ENCODE measurements around the gene APOB. TPM values are rescaled to one million over a fixed set of nuclear protein-coding genes. Genes with fewer than 3 reads are reported as not detected.

APOB gene
- total RNA-seq, 3 donors from 2014 or later: 3.2 to 5.6 (median 4.3) TPM

- TF ChIP-seq CTCF (IDR thresholded peaks at IDR 0.05) (no peak), POLR2A (IDR thresholded peaks at IDR 0.05) (no peak), POLR2AphosphoS5 (IDR thresholded peaks at IDR 0.05) (no peak)
- Histone ChIP-seq H3K27ac (no peak overlapping the region), H3K4me3 (no peak overlapping the region), H3K27me3 (no peaks in the 10 kb centered on the region), H3K36me3 (no peaks in the 10 kb centered on the region), H3K4me1 (no peaks in the 10 kb centered on the region), H3K9me3 (no peaks in the 10 kb centered on the region)
- DNase-seq (ENCODE audit: low spot score in 2 of 2): no peak
- intact Hi-C loops (cut with DNase I; ENCODE audit: low total_unique reads): no loop called here
Measured at GRCh38 chr2:21034156-21034971, 9.5 kb downstream of the APOB start.

GRCh38 chr2:21033237-21034155 is 10.4 kb downstream of the APOB start:
- intact Hi-C loops (cut with DNase I; ENCODE audit: low total_unique reads): no loop called here
- Histone ChIP-seq H3K27me3 (no peaks in the 10 kb centered on the region), H3K4me1 (no peaks in the 10 kb centered on the region), H3K27ac (no peak overlapping the region), H3K36me3 (no peaks in the 10 kb centered on the region), H3K9me3 (no peaks in the 10 kb centered on the region), H3K4me3 (no peak overlapping the region)
- TF ChIP-seq CTCF (IDR thresholded peaks at IDR 0.05) (no peak), POLR2AphosphoS5 (IDR thresholded peaks at IDR 0.05) (no peak), POLR2A (IDR thresholded peaks at IDR 0.05) (no peak)
- DNase-seq (ENCODE audit: low spot score in 2 of 2): no peak

GRCh38 chr2:21032338-21033236 is 11.3 kb downstream of the APOB start:
- DNase-seq (ENCODE audit: low spot score in 2 of 2): no peak
- TF ChIP-seq CTCF (IDR thresholded peaks at IDR 0.05) (no peak), POLR2AphosphoS5 (IDR thresholded peaks at IDR 0.05) (no peak), POLR2A (IDR thresholded peaks at IDR 0.05) (no peak)
- Histone ChIP-seq H3K27me3 (no peaks in the 10 kb centered on the region), H3K36me3 (no peaks in the 10 kb centered on the region), H3K9me3 (no peaks in the 10 kb centered on the region), H3K4me1 (no peaks in the 10 kb centered on the region), H3K27ac (no peak overlapping the region), H3K4me3 (no peak overlapping the region)
- intact Hi-C loops (cut with DNase I; ENCODE audit: low total_unique reads): no loop called here

- no peak overlapping the region for H3K27ac ChIP-seq
- no peaks in the 10 kb centered on the region for H3K9me3 ChIP-seq
- no peaks in the 10 kb centered on the region for H3K27me3 ChIP-seq
- intact Hi-C loops (cut with DNase I; ENCODE audit: low total_unique reads): no loop called here
- no peaks in the 10 kb centered on the region for H3K36me3 ChIP-seq
- no peaks in the 10 kb centered on the region for H3K4me1 ChIP-seq
- DNase-seq (ENCODE audit: low spot score in 2 of 2): no peak
- no peak for TF ChIP-seq CTCF (IDR thresholded peaks at IDR 0.05)
- TF ChIP-seq POLR2A (IDR thresholded peaks at IDR 0.05): no peak
- no peak for TF ChIP-seq POLR2AphosphoS5 (IDR thresholded peaks at IDR 0.05)
- H3K4me3 ChIP-seq: no peak overlapping the region
Measured at GRCh38 chr2:21030983-21031968, 12.6 kb downstream of the APOB start.

Measured in breast epithelium (tissue), 4 donors.